Esophagus (tissue), 2 donors: Measurements from ENCODE around the gene TNFRSF8. TPM values are rescaled to one million over a fixed set of nuclear protein-coding genes. Genes with fewer than 3 reads are reported as not detected.

Experiments used
- H3K27ac ChIP-seq, 2 donors: one replicate each; pipeline ENCODE4 v1.5.1; 2013; ENCODE audit warnings: low read depth in 2 of 2, mild to moderate bottlenecking in 2 of 2, inconsistent platforms in 1 of 2, low read length in 1 of 2, moderate library complexity in 1 of 2
- H3K27me3 ChIP-seq, 2 donors: one replicate each; pipeline ENCODE4 v1.6.1; 2013; ENCODE audit warnings: low read length in 2 of 2, control low read depth in 1 of 2, mild to moderate bottlenecking in 1 of 2; ENCODE audit not compliant: insufficient read depth in 2 of 2, control insufficient read depth in 1 of 2
- H3K36me3 ChIP-seq, 2 donors: one replicate each; pipeline ENCODE4 v1.6.1; 2013; ENCODE audit warnings: low read length in 1 of 2; ENCODE audit not compliant: control insufficient read depth in 2 of 2, insufficient read depth in 2 of 2
- H3K4me1 ChIP-seq, 2 donors: one replicate each; pipeline ENCODE4 v1.6.1; 2013; ENCODE audit warnings: low read length in 1 of 2; ENCODE audit not compliant: control insufficient read depth in 2 of 2, insufficient read depth in 2 of 2
- H3K4me3 ChIP-seq, 2 donors: one replicate each; pipeline ENCODE4 v1.5.1; 2013; ENCODE audit warnings: low read length in 2 of 2, mild to moderate bottlenecking in 2 of 2, low read depth in 1 of 2, moderate library complexity in 1 of 2
- H3K9me3 ChIP-seq, 2 donors: one replicate each; pipeline ENCODE4 v1.6.1; 2013; ENCODE audit warnings: mild to moderate bottlenecking in 2 of 2, low read depth in 1 of 2, low read length in 1 of 2, moderate library complexity in 1 of 2; ENCODE audit not compliant: control insufficient read depth in 2 of 2, insufficient read depth in 1 of 2
- WGBS, 2 donors: extraction: QIAGEN DNeasy Blood & Tissue Kit; methylation state at CpG; one replicate each; pipeline ENCODE4 v1.1.7; 2013; 5-methylcytosine and 5-hydroxymethylcytosine counted together
- polyA plus RNA-seq, 2 donors: library from polyadenylated mRNA; stranded (reverse); fragments of 200-250 nt; gene quantifications; one replicate each; pipeline ENCODE4 v1.2.3, GENCODE V29; 2013
- donor health status: healthy with polysubstance abuse.
- donor health status: Bipolar disorder and iron deficiency.

TNFRSF8 gene
- polyA plus RNA-seq, 2 donors, result 0.14 TPM

DNA sequence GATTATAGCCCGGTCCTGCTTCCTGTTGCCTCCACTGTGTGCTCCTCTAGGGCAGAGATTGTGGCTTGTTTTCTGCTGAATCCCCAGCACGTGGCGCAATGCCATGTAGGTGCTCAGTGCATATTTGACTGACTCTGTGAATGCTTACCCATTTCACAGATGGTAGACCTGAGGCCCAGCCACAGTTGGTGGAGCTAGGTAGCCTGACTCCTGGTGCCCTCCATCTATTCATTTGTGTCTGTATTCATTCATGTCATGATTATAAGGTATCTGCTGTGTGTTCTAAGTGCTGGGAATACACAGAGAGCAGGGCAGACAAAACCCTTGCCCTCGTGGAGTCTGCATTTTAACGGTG, 126.2 kb downstream of the TNFRSF8 start:
- Histone ChIP-seq H3K36me3 (peaks cover 0 to 4% of the 10 kb centered on the region in 2 donors), H3K4me1 (peaks cover 0 to 10% of the 10 kb centered on the region in 2 donors), H3K9me3 (no peaks in the 10 kb centered on the region), H3K27ac (no peak overlapping the region), H3K27me3 (no peaks in the 10 kb centered on the region), H3K4me3 (no peak overlapping the region)
- 72 to 79% methylated on average over 5 of the region's 5 CpGs for WGBS, 2 donors

DNA sequence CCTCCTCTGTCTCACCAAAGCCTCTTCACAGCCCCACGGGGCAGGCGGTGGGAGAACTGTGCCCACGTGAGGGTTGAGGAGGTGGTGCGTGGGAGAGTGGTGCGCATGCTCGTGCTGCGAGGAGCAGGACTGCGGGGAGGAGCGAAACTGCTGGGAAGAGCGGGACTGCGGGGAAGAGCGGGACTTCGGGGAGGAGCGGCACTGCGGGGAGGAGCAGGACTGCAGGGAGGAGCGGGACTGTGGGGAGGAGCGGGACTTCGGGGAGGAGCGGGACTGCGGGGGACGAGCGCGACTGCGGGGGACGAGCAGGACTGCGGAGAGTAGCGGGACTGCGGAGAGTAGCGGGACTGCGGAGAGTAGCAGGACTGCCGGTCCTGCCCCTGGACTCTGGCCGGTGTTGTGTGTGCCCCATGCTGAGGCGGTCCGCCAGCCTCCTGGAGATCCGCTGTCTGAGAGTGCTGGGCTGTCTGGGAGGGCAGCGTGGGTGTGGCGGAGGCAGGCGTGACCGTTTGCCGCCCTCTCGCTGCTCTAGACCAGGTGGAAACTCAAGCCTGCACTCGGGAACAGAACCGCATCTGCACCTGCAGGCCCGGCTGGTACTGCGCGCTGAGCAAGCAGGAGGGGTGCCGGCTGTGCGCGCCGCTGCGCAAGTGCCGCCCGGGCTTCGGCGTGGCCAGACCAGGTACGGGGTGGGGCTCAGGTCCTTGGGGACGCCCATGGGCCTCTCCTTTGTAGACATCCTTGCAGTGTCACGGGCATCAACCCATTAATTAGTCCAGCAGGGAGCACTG, 128.3 kb downstream of the TNFRSF8 start:
- Histone ChIP-seq H3K27me3 (no peaks in the 10 kb centered on the region), H3K9me3 (no peaks in the 10 kb centered on the region), H3K4me3 (no peak overlapping the region), H3K4me1 (no peaks in the 10 kb centered on the region), H3K27ac (no peak overlapping the region), H3K36me3 (peaks cover 0 to 7% of the 10 kb centered on the region in 2 donors)
- WGBS, 2 donors, result 82 to 84% methylated on average over 58 of the region's 58 CpGs

Other genes starting within 250 kb of the TNFRSF8 start
- under 1 TPM; 0.11 to 0.63 TPM for gene NPPA, start 215.5 kb upstream of the TNFRSF8 start, polyA plus RNA-seq
- under 1 TPM; 0.66 to 0.83 TPM for gene NPPB, start 204.4 kb upstream of the TNFRSF8 start, polyA plus RNA-seq
- gene KIAA2013, start 136.9 kb upstream of the TNFRSF8 start, polyA plus RNA-seq, result 10 to 100 TPM; 16.6 to 28.5 TPM
- gene PLOD1, start 128.6 kb upstream of the TNFRSF8 start, polyA plus RNA-seq, result 10 to 100 TPM; 17.1 to 18.2 TPM
- gene MFN2, start 82.9 kb upstream of the TNFRSF8 start, polyA plus RNA-seq, result 10 to 100 TPM; 31.8 to 50.7 TPM
- gene MIIP, start 43.8 kb upstream of the TNFRSF8 start, polyA plus RNA-seq, result 10 to 100 TPM; 15.0 to 16.2 TPM
- gene TNFRSF1B, start 103.7 kb downstream of the TNFRSF8 start, polyA plus RNA-seq, result 1 to 10 TPM; 1.8 to 3.4 TPM
- 10 to 100 TPM; 26.3 to 36.9 TPM for gene VPS13D, start 166.7 kb downstream of the TNFRSF8 start, polyA plus RNA-seq